GM19468 (cell line): ENCODE data around the gene CATSPERE.
A peak's percentile ranks its signal among the peaks of the same experiment; 100 is the strongest.
"Not testable (repeated sequence)": the region's sequence is repeated elsewhere in the genome, so short reads cannot be mapped to it uniquely, and the experiment has no call there.

Experiments
- ATAC-seq: cut with Tn5 transposase; IDR thresholded peaks from one replicate; pipeline ENCODE4 v1.9.1; 2021; ENCODE audit warnings: mild to moderate bottlenecking, moderate library complexity, moderate number of reproducible peaks; ENCODE audit not compliant: unreplicated experiment; ENCODE audit errors: extremely low read depth

Gene CATSPERE

DNA sequence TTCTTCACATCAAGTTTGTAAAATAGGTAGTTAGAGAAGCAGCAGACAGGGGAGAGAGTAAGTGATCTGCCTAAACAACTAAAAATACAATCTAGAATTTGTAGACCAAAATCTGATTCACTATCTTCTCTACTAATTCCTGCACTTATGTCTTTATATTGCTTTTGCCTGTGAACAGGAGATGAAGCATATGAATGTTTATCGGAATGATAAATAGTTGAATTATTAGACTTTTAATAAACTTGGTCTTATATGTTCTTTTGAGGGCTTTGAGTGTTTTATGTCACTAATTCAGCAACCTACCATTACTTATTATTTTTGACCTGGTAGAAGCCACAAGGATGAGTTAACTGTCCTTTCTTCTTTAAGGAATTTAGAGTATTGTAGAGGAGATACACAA lies 194.1 kb downstream of the CATSPERE start:
- ATAC-seq = no peak

- ATAC-seq = no peak
These were observed 196.3 kb downstream of the CATSPERE start for GRCh38 chr1:244657421-244657820.

DNA sequence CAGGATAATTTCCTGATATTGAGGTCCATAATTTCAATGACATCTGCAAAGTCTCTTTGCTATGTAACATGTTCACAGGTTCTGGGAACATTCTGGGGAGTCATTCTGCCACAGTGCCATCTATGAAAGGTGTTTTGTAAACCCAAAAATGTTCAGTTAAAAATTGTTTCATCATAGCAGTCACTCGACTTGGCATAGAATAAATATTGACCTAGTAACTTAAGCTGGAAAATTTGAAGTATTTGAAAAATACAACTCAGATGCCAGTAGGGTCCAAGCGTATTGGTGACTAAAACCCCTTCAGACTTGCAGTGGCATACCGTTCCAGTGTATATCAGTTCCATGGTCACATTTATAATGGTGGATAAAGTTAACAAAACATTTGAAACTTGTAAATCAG lies 198.6 kb downstream of the CATSPERE start:
- no peak for ATAC-seq

GRCh38 chr1:244660595-244660994 lies 199.5 kb downstream of the CATSPERE start:
- ATAC-seq = no peak

- ATAC-seq = not testable (repeated sequence)
These were observed 200.7 kb downstream of the CATSPERE start for GRCh38 chr1:244661569-244662312.

DNA sequence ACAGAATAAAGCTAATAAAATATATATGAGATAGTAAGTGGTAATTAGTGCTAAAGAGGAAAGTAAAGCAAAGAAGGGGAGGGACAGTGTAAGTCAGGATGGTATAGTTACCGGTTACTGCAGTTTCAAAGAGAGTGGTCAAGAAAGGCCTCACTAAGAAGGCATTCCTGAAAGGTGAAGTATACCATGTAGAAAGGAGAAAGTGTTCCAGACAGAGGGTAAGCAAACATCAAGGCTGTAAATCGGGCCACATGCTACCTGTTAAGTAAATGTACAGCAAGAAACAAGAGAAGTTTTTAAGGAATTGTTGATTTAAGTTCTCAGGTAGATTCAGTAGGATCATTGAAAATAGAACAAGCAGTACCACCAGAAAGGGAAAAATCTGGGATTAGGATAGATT lies 201.5 kb downstream of the CATSPERE start:
- ATAC-seq = no peak

DNA sequence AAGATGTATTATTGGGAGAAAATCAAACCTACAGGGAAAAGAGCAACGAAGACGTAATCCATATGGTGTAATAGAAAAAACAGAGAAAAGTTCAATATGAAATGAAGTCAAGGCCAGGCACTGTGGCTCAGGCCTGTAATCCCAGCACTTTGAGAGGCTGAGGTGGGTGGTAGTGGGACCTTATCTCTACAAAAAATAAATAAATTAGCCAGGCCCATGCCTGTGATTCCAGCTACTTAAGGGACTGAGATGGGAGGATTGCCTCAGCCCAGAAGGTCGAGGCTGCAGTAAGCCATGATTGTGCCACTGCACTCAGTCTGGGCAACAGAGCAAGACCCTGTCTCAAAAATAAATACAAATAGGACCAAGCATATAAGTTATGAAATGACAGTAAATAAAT lies 203.3 kb downstream of the CATSPERE start:
- no peak for ATAC-seq

GRCh38 chr1:244665771-244666217 lies 204.7 kb downstream of the CATSPERE start:
- ATAC-seq = peak; percentile 19

- ATAC-seq = not testable (repeated sequence)
These were observed 205.8 kb downstream of the CATSPERE start for GRCh38 chr1:244666672-244667418.

- no peak for ATAC-seq
These were observed 206.7 kb downstream of the CATSPERE start for GRCh38 chr1:244667797-244668196.

DNA sequence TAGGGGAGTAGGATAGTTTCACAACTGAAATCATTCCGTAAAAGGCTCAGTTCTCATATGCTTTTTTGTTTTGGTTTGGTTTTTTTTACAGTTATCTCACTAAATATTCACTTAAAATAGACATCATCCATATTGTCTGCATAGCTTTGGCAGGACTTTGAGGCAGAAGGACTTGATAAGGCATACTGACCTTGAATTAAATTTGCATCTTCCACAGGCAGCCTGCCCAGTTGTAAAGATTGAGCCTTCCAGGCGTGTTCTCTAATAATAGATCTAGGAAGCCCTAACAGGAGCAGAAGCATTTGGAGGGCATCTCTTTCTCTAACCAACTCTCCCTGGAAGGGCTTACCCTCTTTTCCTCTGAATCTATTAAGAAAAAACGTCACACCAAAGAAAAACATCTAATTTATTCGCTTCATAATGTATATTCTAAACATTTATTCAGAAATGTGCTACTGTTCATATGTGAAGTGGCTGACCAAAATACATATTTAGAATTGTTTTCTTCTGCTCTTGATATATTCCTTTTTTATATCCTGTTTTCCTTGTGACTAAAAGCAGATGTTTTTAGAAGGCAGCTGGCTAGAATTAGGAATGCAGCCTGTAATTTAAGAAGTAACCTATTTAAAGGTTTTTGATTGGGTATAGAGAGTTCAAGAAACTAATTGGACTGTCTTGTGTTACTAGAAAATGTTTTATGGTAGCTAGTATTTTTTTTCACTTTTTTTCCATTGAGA lies 212.0 kb downstream of the CATSPERE start:
- ATAC-seq = no peak

GRCh38 chr1:244674446-244674845 lies 213.4 kb downstream of the CATSPERE start:
- no peak for ATAC-seq

- no peak for ATAC-seq
These were observed 214.1 kb downstream of the CATSPERE start for GRCh38 chr1:244675167-244675566.

- ATAC-seq = no peak
These were observed 217.6 kb downstream of the CATSPERE start for GRCh38 chr1:244678697-244679096.

GRCh38 chr1:244680667-244681066 lies 219.6 kb downstream of the CATSPERE start:
- no peak for ATAC-seq

GRCh38 chr1:244682087-244682486 lies 221.0 kb downstream of the CATSPERE start:
- not testable (repeated sequence) for ATAC-seq
